ENCODE results near the gene EID3.
A peak's percentile ranks its signal among the peaks of the same experiment; 100 is the strongest.
"Not testable (repeated sequence)": the region's sequence is repeated elsewhere in the genome, so short reads cannot be mapped to it uniquely, and the experiment has no call there.

EID3 gene

DNA sequence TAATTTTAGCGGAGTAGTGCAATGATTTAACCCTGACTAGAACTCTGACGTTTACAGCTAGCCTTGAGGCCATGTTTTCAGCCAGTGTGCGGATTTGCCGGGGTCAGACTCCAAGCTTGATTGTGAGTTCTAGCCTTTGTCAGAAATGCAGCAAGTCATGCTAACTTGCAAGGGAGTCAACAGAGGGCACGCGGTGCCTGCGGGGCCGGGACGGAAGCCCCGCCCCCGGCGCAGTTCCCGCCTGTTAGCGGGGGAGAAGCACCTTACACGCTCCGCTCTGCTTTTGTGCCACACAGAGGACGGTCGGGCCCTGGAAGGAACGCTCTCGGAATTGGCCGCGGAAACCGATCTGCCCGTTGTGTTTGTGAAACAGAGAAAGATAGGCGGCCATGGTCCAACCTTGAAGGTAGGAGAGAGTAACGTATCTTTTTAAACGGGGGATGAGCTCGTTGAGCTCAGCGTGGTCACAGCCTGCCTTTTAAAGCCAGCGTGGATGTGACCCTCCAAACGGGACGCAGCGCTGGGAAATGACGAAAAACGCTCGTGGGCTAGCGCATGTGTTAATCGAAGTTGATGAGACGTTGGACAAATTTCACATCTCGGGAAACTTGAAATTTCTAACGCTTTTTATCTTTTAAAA lies 14.8 kb upstream of the EID3 start:
- peak; percentile 60 to 64 for DNase-seq (ENCODE audit: low read depth in 2 of 2)

GRCh38 chr12:104290320-104290719 lies 13.2 kb upstream of the EID3 start:
- DNase-seq (ENCODE audit: low read depth in 2 of 2) = no peak

DNA sequence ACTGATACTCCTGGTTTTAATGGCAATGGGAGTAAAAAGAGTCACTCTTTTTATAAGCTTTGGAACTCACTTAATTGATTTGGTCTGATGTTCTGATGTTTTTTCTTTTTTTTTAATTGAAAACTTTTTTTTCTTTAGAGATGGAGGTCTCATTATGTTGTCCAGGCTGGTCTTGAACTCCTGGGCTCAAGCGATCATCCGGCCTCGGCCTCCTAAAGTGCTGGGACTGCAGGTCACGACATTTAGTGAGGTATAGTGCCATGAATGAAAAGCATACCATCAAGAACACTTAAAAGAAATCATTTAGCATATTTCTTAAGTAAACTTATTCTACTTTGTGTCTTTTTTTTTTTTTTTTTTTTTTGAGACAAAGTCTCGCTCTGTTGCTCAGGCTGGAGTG lies 12.7 kb upstream of the EID3 start:
- no peak for DNase-seq (ENCODE audit: low read depth in 2 of 2)

GRCh38 chr12:104291867-104292524 lies 11.5 kb upstream of the EID3 start:
- DNase-seq (ENCODE audit: low read depth in 2 of 2) = no peak

GRCh38 chr12:104292872-104293794 lies 10.4 kb upstream of the EID3 start:
- DNase-seq (ENCODE audit: low read depth in 2 of 2) = no peak

- not testable (repeated sequence) for DNase-seq (ENCODE audit: low read depth in 2 of 2)
Measured at GRCh38 chr12:104294158-104294859, 9.2 kb upstream of the EID3 start.

DNA sequence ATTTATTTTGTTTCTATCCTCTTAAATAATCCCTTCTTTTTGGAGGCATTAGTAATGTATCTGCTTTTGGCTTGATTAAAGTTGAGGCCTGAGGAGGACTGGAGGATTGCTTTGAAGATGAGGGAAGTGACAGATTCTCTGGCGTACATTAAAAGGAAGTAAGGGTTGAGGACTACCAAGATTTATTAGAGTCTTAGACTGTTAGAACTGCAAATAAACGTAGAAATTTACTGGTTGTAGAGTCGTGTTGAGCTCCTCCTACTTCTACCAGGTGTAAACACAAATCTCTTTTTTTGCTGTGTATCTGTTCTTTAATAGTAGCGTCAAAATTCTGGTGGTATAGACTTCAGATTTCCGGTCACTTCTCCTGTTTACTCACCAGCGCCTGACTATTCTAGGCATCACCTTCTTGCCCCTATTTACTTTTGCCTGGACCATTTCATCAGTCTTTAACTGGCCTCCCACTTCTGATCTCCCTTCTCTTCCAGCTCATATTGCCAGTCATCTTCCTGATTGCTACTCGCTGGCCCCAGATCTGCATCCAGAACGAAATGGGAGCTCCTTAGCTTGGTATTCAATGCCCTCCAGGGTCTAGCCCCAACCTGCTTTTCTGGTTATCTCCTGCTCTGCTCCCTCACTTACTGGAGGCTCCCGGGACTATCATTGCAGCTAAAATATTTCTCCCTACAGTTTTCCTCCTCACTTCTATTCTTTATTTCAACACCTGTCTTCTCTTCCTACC lies 8.4 kb upstream of the EID3 start:
- DNase-seq (ENCODE audit: low read depth in 2 of 2) = no peak

GRCh38 chr12:104295954-104296353 lies 7.6 kb upstream of the EID3 start:
- no peak for DNase-seq (ENCODE audit: low read depth in 2 of 2)

GRCh38 chr12:104296718-104297117 lies 6.8 kb upstream of the EID3 start:
- no peak for DNase-seq (ENCODE audit: low read depth in 2 of 2)

DNA sequence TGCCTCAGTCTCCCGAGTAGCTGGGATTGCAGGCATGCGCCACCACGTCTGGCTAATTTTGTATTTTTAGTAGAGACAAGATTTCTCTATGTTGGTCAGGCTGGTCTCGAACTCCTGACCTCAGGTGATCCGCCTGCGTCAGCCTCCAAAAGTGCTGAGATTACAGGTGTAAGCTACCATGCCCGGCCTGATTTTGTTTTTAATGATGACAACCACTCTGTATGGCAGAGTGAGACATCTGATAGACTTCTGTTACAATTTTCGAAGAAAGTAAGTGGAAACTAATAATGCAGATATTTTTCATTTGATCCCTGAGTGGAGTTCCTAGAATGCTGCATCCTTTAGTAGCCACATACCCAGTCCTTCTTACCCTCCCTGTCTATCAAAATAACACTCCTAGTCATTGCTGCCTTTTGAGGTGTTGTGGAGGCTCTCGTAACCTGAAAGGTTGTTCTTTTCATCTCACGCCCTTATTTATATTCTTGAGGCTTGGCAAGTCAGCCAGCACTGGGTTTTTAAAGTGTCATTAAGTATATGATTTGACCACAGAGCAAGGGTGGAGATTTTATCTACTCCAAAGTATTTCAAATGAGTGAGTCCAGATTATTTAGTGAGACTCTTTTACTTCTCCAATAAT lies 5.9 kb upstream of the EID3 start:
- DNase-seq (ENCODE audit: low read depth in 2 of 2) = no peak

DNA sequence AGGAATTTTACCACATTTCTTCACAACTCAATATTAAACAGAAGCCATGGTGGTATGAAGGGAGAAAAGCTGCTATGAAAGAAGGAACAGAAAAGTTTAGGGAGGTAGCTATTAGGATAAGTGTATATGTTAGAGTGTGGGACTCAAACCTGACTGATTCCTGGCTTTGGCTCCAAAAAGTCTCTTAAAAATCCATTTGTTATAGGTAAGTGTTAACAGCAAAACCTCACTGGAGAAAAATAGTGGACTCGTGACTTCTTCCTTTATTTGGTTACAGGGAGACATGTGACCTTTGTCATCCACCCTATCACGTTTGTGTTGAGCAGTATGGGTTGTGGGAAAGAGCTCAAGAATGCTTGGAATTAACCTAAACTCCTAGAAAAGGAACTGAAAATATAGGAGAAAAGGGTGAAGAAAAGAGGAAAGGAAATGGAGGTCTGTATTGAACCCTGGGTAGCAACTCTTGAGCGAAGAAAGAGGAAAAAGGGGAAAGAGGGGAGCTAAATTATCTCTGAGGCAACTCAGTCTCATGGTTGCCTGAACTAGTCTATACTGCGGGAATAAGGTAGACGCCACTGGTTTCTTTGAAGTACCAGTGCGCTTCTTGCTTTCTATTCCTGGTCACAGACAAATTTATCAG lies 3.6 kb upstream of the EID3 start:
- no peak for DNase-seq (ENCODE audit: low read depth in 2 of 2)

DNA sequence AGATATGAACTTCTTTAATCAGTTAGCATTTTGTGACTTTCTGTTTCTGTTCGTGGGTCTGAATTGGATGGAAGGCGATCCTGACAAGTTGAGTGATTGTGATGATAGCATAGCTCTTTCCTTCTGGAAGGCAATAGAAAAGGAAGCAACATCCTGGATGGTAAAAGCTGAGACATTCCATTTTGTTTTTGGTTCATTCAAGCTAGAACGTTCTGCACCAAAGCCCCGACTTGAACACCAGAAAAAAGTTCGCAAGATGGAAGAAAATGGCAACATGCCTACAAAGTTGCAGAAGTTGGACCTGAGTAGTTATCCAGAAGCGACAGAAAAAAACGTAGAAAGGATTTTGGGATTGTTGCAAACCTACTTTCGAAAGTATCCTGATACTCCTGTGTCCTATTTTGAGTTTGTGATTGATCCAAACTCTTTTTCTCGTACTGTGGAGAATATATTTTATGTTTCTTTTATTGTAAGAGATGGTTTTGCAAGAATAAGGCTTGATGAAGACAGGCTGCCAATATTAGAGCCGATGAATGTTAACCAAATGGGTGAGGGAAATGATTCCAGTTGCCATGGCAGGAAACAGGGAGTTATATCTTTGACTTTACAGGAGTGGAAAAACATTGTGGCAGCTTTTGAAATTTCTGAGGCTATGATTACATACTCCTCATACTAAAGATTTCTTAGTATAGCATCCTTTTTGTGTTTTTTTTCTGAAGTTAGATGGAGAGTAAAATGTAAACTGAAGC lies 896 bp downstream of the EID3 start:
- DNase-seq (ENCODE audit: low read depth in 2 of 2) = no peak

DNA sequence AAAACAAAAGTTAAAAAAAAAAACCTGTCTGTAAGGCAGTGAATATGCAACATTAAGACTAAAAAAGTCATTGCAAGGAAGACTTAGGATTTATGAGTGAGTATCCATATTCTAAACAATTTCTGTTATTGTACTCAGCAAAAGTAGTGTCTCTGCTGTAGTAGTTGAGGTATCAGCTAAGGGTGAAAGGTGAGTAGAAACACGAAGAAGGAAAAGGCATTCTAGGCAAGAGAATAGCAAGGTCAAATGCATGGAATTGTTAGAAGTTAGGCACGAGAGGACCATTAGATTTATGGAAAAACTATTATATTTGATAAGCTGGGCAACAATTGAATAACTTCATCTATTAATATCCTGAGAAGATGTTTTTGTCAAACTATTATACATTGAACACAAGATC lies 1.8 kb downstream of the EID3 start:
- no peak for DNase-seq (ENCODE audit: low read depth in 2 of 2)

DNA sequence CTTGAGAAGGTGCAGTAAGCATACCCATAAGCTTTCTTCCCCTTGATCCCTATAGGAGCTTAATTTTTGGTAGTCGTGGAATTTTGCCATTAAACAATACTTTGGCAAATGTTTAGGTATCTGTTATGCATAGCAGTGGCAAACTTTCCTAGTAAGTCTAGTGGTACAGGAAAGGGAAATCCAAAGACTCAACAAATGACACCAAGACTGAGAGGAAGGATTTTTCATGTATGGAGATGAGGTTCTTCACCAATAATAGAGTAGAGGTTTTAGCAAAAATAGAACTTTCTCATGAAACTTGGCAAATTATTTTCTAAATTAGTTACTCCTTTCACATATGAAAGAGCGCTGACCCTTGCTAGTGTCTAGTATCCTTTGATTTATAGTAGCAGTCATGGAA lies 2.8 kb downstream of the EID3 start:
- no peak for DNase-seq (ENCODE audit: low read depth in 2 of 2)

DNA sequence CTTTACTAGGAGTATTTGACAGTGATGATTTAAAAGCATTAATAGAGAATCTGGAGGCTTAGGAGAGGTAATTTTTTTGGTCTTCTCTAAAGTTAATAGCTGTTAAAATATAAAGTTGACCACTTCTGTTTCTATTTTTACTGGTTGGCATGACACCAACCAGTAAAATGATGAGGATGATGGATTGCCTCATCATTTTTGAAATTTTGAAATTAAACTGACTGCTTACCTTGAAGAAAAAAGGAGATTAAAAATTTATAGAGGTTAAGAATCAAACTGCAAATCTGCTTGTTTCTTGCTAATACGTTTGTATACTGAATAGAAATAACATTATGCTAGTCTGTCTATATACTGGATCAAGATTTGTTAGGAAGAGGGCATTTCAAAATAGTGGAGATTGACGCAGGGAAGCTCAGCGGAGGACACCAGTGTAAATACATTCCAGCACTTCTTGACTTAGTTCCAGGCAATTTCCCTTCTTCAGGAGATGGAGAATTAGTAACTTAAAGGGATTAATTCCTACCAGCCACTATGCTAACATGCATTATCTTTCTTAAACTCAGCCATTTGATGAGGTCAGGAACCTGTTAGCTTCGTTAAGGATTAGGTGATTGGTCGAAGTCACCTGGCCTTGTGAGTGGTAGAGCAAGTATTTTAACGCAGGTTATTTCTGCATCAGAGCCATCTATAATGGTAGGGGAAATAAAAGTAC lies 3.6 kb downstream of the EID3 start:
- DNase-seq (ENCODE audit: low read depth in 2 of 2) = no peak

GRCh38 chr12:104307655-104308000 lies 4.1 kb downstream of the EID3 start:
- DNase-seq (ENCODE audit: low read depth in 2 of 2) = no peak

DNA sequence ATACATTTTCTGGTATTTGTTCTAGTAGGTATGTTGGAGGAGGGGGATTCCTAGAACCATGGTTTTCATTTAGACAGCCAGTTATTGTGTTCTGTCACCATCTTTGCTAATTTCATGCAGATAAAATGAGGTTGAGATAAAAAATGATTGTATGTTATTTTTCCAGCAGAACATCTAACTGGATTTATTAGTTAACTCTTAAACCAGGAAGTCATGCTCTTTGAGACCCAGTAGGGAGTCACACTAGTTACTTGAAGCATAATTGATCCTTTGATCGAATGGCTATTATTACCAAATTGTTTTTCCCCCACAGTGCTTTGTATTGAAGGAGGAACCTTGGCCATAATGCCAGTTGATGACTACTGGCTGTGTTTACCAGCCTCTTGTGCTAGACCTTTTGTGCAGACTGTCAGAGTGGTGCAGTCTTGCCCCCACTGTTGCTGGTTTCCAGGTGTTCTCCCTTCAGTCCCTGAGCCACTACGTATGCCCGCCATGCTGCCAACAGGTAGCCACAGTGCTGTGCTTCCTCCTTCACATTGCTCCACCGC lies 6.0 kb downstream of the EID3 start:
- no peak for DNase-seq (ENCODE audit: low read depth in 2 of 2)

GRCh38 chr12:104310751-104311633 lies 7.5 kb downstream of the EID3 start:
- DNase-seq (ENCODE audit: low read depth in 2 of 2) = no peak
